HEK293 (cell line): Measurements from ENCODE around the gene ELOVL6.

Experiments used
- ZNF571 ChIP-seq: fragments of 450-650 bp; formaldehyde crosslinking; IDR thresholded peaks from 2 replicates; pipeline ENCODE4 v1.5.0; 2017; ENCODE audit warnings: missing biosample characterization, missing genetic modification characterization
- TF ChIP-seq, protein P1 (sequence below): fragments of 450-650 bp; formaldehyde crosslinking; optimal IDR thresholded peaks from 2 replicates; pipeline ENCODE3; 2016; ENCODE audit warnings: missing biosample characterization, mild to moderate bottlenecking, missing genetic modification characterization

DNA sequence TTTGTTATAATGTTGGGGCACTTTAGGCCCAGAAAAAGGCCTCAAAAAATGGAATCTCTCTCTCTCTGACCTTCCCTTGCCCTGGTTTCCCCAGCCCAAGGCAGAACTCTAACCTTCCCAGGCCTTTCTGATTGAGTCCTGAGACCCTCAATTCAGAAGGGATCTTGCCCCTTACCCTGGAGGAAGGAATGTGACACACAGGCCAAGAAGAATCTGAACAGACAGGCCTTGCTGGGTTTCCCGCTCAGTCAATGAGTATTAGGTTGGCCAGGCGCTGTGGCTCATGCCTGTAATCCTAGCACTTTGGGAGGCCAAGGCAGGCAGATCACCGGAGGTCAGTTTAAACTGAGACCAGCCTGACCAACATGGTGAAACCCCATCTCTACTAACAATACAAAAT is 27.6 kb downstream of the ELOVL6 start:
- no peak for TF ChIP-seq ZNF571 (tag by site-specific recombination)
- TF ChIP-seq, protein P1, sequence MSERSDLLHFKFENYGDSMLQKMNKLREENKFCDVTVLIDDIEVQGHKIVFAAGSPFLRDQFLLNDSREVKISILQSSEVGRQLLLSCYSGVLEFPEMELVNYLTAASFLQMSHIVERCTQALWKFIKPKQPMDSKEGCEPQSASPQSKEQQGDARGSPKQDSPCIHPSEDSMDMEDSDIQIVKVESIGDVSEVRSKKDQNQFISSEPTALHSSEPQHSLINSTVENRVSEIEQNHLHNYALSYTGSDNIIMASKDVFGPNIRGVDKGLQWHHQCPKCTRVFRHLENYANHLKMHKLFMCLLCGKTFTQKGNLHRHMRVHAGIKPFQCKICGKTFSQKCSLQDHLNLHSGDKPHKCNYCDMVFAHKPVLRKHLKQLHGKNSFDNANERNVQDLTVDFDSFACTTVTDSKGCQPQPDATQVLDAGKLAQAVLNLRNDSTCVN, result no peak
